Tibial artery (tissue), 4 donors: ENCODE data around the gene ELMO2.

Experiments
- DNase-seq, 2 donors: peaks; one replicate each; pipeline ENCODE4 v3.0.0-alpha.2; 2019
- H3K27ac ChIP-seq, 2 donors: fragments of 200-600 bp; sonication (generic) in 1 of 2; 1 replicate in 1 of 2; 2 replicates in 1 of 2; pipeline ENCODE4 v1.5.1; 2018 to 2019; ENCODE audit warnings: mild to moderate bottlenecking in 1 of 2
- H3K27me3 ChIP-seq, 2 donors: fragments of 200-600 bp; sonication (generic) in 1 of 2; one replicate each; pipeline versions ENCODE4 v1.5.1 to v1.6.0; 2016 to 2019
- H3K36me3 ChIP-seq, 3 donors: fragments of 200-600 bp; sonication (generic) in 2 of 3; one replicate each; pipeline ENCODE4 v1.5.1; 2016 to 2019; ENCODE audit warnings: mild to moderate bottlenecking in 2 of 3
- H3K4me1 ChIP-seq, 4 donors: fragments of 200-600 bp; sonication (generic) in 2 of 4; 1 replicate in 3 of 4; 2 replicates in 1 of 4; pipeline ENCODE4 v1.5.1; 2016 to 2019
- H3K4me3 ChIP-seq, 2 donors: fragments of 200-600 bp; sonication (generic) in 1 of 2; 1 replicate in 1 of 2; 2 replicates in 1 of 2; pipeline ENCODE4 v1.5.1; 2018 to 2019; ENCODE audit warnings: mild to moderate bottlenecking in 2 of 2
- H3K9me3 ChIP-seq, 3 donors: fragments of 200-600 bp; sonication (generic) in 1 of 3; one replicate each; pipeline ENCODE4 v1.5.1; 2016 to 2019
- intact Hi-C: fragments of 100-400 bp; cut with DNase I; formaldehyde crosslinking; loops from one replicate; pipeline ENCODE4 v1.15.0; 2023; ENCODE audit warnings: low total_unique reads
- TF ChIP-seq, protein P1 (sequence below), 2 experiments: fragments of 200-600 bp in 1 of 2; fragments of 450-650 bp in 1 of 2; IDR thresholded peaks; one replicate each; pipeline ENCODE4 v1.5.1; 2017 to 2019; ENCODE audit warnings: antibody characterized with exemption in 2 of 2, mild to moderate bottlenecking in 1 of 2, moderate library complexity in 1 of 2

Gene ELMO2

DNA sequence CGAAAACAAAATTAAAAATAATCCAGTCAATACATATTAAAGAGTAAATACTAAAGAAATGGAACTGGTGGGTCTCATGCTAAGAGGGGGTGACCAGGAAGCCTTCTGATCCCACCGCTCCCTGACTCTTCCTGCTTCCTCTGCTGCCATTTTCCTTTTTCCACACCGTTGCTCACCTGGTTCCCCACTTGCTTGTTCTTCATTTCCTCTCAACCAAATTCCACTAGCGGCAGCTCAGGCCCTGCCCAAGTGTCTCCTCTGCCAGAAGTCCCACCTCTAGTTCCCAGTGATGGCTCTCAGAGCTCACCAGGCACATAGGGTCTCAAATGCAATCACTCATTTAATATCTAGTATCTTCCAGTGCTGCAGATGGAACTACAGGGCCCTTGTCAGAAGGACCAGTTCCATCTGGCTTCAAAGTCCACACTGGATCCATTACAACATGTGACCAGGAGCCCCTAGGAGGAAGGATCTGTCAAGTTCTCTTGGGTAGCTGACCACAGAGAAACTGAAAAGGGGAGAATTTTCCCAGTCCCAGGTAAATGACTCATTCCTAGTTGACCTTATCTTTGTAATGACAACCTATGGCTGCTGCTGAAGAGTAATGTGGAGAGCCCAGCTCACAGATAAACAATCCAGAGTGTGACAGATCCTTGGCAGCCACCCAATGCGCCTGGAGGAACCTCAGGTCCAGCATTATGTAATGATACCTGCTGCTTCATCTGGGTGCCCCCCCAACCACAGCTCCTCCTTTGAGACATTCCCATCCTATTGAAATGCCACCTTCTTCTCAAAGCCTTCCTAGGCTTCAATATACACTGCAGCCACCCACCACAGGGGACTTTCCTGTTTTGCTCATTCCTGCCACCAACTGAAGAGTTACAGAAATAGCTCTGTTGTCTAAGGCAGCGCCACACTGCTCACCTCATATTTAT, 38.2 kb downstream of the ELMO2 start:
- no peak overlapping the region for H3K4me3 ChIP-seq
- no peaks in the 10 kb centered on the region for H3K9me3 ChIP-seq
- no peak overlapping the region for H3K27ac ChIP-seq
- no peak for DNase-seq
- intact Hi-C loops: no loop called here
- H3K4me1 ChIP-seq: peaks cover 0 to 19% (median 9%) of the 10 kb centered on the region in 4 donors
- peaks cover 51 to 81% (median 78%) of the 10 kb centered on the region in 3 donors for H3K36me3 ChIP-seq
- H3K27me3 ChIP-seq: no peaks in the 10 kb centered on the region
- TF ChIP-seq, protein P1, sequence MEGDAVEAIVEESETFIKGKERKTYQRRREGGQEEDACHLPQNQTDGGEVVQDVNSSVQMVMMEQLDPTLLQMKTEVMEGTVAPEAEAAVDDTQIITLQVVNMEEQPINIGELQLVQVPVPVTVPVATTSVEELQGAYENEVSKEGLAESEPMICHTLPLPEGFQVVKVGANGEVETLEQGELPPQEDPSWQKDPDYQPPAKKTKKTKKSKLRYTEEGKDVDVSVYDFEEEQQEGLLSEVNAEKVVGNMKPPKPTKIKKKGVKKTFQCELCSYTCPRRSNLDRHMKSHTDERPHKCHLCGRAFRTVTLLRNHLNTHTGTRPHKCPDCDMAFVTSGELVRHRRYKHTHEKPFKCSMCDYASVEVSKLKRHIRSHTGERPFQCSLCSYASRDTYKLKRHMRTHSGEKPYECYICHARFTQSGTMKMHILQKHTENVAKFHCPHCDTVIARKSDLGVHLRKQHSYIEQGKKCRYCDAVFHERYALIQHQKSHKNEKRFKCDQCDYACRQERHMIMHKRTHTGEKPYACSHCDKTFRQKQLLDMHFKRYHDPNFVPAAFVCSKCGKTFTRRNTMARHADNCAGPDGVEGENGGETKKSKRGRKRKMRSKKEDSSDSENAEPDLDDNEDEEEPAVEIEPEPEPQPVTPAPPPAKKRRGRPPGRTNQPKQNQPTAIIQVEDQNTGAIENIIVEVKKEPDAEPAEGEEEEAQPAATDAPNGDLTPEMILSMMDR (IDR thresholded peaks at IDR 0.05): no peak

DNA sequence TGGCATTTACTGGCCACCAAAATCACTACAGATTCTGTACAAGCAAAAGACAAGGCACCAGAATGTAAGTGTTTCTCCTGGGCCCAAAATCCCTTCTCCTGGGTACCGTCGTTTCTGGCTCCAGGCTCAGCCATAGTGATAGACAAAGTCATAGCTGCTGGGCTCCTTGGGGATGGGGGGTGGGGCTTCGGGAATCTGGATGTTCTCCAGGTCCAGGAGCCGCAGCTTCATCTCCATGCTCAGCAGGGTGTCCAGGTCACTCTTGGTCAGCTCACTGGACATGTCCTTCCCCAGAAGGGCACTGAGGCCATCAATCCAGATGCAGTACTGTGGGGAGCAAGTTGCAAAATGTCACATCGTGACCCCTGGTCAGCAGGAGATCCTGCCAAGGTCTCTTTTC, 39.2 kb downstream of the ELMO2 start:
- DNase-seq: no peak
- Histone ChIP-seq H3K27me3 (no peaks in the 10 kb centered on the region), H3K9me3 (no peaks in the 10 kb centered on the region), H3K36me3 (peaks cover 41 to 75% (median 68%) of the 10 kb centered on the region in 3 donors), H3K4me1 (peaks cover 0 to 29% (median 19%) of the 10 kb centered on the region in 4 donors), H3K27ac (no peak overlapping the region), H3K4me3 (no peak overlapping the region)
- TF ChIP-seq, protein P1 (IDR thresholded peaks at IDR 0.05): no peak
- intact Hi-C loops: no loop called here

DNA sequence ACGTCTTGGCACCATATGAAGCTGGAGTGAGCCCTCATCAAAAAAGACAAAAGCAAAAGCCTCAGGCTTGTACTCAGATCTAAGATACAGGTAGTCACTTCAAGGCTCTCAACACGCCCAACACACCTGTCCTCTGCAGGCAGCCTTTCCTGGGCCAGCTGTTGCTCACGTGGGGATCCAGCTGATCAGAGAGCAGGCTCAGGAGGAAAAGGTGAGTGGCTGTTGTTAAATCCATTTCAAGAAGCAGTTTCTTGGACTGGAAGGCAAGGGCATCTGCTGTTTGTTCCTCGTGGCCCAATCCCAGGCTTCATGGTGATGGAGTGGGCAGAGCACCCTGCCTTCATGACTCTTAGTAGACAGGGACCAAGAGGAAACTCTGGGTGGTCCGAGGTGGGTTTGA, 39.6 kb downstream of the ELMO2 start:
- TF ChIP-seq, protein P1 (IDR thresholded peaks at IDR 0.05): no peak
- intact Hi-C loops: no loop called here
- H3K36me3 ChIP-seq: peaks cover 37 to 75% (median 64%) of the 10 kb centered on the region in 3 donors
- no peak overlapping the region for H3K27ac ChIP-seq
- H3K4me3 ChIP-seq: no peak overlapping the region
- no peaks in the 10 kb centered on the region for H3K27me3 ChIP-seq
- H3K4me1 ChIP-seq: peaks cover 0 to 33% (median 23%) of the 10 kb centered on the region in 4 donors
- DNase-seq: no peak
- H3K9me3 ChIP-seq: no peaks in the 10 kb centered on the region

DNA sequence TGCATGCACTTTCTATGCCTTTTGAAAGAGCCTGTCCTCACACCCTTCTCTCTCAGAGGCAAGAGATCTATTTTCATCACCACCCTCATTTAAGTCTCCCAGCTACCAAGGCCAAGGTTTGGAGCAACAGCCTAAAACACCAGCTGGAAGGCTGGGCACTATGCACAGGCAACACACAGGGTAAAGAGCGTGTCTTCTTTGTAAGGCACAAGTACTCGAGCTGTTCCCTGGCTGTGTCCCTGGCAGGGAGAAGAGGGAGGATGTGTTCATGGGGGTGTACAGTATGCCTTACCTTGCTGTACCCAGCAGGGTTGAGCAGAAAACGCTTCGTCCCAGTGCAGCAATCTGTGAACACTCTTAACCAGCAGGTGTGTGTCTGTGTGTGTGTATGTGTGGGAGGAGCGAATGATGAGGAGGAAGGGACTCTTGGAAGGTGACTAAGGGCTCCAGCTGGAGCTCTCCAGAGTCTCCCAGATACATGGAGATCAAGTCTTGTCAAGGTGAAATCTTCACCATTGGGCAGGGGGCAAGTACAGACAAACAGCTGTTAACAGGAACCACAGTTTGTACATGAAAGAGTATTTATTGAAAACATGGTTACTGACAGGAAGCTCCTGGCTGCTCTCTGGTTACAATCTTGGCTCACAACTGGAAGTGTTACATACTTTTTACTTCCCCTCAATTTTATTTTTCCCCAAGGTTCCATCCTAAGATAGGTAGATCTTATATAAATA, 40.8 kb downstream of the ELMO2 start:
- TF ChIP-seq, protein P1 (IDR thresholded peaks at IDR 0.05): no peak
- Histone ChIP-seq H3K27me3 (no peaks in the 10 kb centered on the region), H3K36me3 (peaks cover 25 to 67% (median 53%) of the 10 kb centered on the region in 3 donors), H3K4me3 (no peak overlapping the region), H3K27ac (no peak overlapping the region), H3K4me1 (peaks cover 0 to 42% (median 29%) of the 10 kb centered on the region in 4 donors), H3K9me3 (no peaks in the 10 kb centered on the region)
- intact Hi-C loops: loop anchor here (2.0 kb wide), 1 partner anchor 41 kb away; the partner anchor contains the start of gene ELMO2
- no peak for DNase-seq

DNA sequence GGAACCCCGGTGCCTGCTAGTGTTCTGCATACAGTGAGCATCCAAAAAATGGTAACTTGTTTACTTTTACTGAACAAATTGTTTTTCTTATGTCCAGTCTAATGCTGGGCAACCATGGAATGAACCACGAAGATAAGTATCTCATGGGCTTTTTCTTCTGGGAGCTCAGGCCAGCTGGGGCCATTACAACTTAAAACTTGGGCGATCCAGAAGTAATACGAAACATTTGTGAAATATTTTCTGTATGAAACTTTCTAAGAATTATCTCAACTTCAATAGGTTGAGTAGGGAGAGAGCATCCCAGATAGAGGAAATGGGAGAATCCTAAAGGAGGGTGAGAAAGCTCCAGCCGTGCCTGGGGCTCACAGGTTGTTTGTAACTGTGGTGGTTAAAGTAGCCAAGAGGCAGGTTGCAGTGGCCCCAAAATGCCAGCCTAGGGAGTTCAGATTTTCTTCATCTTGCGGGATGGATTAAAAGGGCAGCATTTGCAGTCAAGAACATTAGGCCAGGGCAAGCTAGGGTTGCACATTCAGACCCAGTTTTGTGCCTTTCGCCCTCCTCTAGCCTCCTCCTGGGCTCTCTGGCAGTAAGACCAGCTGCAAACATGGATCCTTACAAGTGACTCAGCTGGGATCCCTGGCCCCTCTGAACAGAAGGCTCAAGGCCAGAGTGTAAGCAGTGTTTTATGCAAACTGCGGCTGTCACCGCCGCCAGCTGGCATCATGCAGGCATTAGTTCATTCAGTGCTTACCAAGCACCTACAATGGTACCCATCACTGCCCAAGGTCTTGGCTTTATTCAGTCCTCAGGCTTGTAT, 41.5 kb downstream of the ELMO2 start:
- H3K27ac ChIP-seq: peak overlapping the region; percentile 90 to 97

More for the DNA sequence above, 41.5 kb downstream of the ELMO2 start:
- peak overlapping the region; percentile 76 to 94 for H3K4me3 ChIP-seq
- H3K27me3 ChIP-seq: no peaks in the 10 kb centered on the region
- peaks cover 17 to 60% (median 45%) of the 10 kb centered on the region in 3 donors for H3K36me3 ChIP-seq
- DNase-seq: no peak
- intact Hi-C loops: loop anchor here (2.0 kb wide), 1 partner anchor 42 kb away; the partner anchor contains the start of gene ELMO2
- H3K9me3 ChIP-seq: no peaks in the 10 kb centered on the region
- TF ChIP-seq, protein P1 (IDR thresholded peaks at IDR 0.05): no peak
- H3K4me1 ChIP-seq: peaks cover 0 to 48% (median 30%) of the 10 kb centered on the region in 4 donors
